ENCODE measurements around the gene THAP10.

DNA sequence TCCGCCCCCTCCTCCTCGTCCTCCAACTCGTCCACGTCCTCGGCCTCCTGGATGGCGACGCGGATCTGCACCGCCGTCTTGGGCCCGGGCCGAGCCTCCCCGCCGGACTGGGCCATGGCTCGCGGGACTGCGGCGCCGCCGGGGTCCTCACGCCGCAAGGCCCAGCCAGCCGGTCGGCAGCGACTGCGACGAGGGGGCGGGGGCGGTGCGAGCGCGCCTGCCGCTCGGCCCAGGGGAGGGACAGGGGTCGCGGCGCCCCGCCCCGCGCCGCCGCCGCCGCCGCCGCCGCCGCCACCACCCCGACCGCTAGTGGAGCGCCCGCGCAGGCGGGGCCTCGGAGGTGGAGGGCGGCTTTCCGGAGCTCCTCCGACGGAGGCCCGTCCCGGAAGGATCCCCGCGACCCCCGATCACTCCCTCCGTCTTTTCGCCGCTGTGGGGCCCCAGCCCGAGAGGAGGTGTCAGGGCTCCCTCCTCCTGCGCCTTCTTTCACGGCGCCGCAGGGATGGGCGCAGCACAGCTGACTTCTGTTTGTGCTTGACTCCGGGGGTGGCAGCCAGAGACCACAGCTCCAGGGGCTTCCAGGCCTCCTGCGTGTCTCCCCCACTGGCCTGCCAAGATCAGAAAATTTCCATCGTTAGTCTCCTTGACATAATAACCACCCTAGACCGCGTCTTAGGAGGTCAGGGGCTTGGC lies 38.1 kb downstream of the THAP10 start, which contains the start of gene LARP6:
- TF ChIP-seq, protein P1, sequence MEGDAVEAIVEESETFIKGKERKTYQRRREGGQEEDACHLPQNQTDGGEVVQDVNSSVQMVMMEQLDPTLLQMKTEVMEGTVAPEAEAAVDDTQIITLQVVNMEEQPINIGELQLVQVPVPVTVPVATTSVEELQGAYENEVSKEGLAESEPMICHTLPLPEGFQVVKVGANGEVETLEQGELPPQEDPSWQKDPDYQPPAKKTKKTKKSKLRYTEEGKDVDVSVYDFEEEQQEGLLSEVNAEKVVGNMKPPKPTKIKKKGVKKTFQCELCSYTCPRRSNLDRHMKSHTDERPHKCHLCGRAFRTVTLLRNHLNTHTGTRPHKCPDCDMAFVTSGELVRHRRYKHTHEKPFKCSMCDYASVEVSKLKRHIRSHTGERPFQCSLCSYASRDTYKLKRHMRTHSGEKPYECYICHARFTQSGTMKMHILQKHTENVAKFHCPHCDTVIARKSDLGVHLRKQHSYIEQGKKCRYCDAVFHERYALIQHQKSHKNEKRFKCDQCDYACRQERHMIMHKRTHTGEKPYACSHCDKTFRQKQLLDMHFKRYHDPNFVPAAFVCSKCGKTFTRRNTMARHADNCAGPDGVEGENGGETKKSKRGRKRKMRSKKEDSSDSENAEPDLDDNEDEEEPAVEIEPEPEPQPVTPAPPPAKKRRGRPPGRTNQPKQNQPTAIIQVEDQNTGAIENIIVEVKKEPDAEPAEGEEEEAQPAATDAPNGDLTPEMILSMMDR (conservative IDR thresholded peaks at IDR 0.05; ENCODE audit: low read depth in 2 of 2), result no peak
- TF ChIP-seq JUNB (IDR thresholded peaks at IDR 0.05; ENCODE audit: unreplicated experiment), result no peak
- no peak for TF ChIP-seq EZH2 (IDR thresholded peaks at IDR 0.05; ENCODE audit: low read depth, unreplicated experiment)
- TF ChIP-seq STAT1 (IDR thresholded peaks at IDR 0.05; ENCODE audit: unreplicated experiment), result no peak
- peak; percentile 80 for TF ChIP-seq POLR2AphosphoS5 (IDR thresholded peaks at IDR 0.05; ENCODE audit: low read depth)
- no peak for TF ChIP-seq EZH2phosphoT487 (IDR thresholded peaks at IDR 0.05; ENCODE audit: unreplicated experiment)
- TF ChIP-seq CREB1 (CRISPR knock-in tag; IDR thresholded peaks at IDR 0.05; ENCODE audit: low read depth), result no peak

All from GM23338 (cell line).